WTC11 (cell line): ENCODE data around the gene C1orf56.

Experiments used
- FOXJ3 ChIP-seq: sonication (generic); formaldehyde crosslinking; IDR thresholded peaks from 2 replicates; pipeline ENCODE4 v1.9.0; 2021; ENCODE audit warnings: missing genetic modification reagents, mild to moderate bottlenecking, borderline replicate concordance
- NFE2L1 ChIP-seq: sonication (generic); formaldehyde crosslinking; IDR thresholded peaks from 2 replicates; pipeline ENCODE4 v1.8.1; 2023; ENCODE audit warnings: missing genetic modification reagents
- NR1H2 ChIP-seq: sonication (generic); formaldehyde crosslinking; IDR thresholded peaks from 2 replicates; pipeline ENCODE4 v1.9.0; 2021; ENCODE audit warnings: mild to moderate bottlenecking, moderate library complexity, missing genetic modification reagents
- SP1 ChIP-seq: sonication (generic); formaldehyde crosslinking; conservative IDR thresholded peaks from 2 replicates; pipeline ENCODE4 v1.8.1; 2022; ENCODE audit warnings: missing genetic modification reagents
- TF ChIP-seq, protein P1 (sequence below): fragments of 200-600 bp; IDR thresholded peaks from 2 replicates; pipeline ENCODE4 v1.8.0; 2022; ENCODE audit warnings: antibody characterized with exemption
- TF ChIP-seq, protein P2 (sequence below): sonication (generic); formaldehyde crosslinking; IDR thresholded peaks from 2 replicates; pipeline ENCODE4 v1.8.1; 2022; ENCODE audit warnings: missing genetic modification reagents, borderline replicate concordance
- TF ChIP-seq, protein P3 (sequence below): sonication (generic); formaldehyde crosslinking; IDR thresholded peaks from 2 replicates; pipeline ENCODE4 v1.8.1; 2022; ENCODE audit warnings: low read depth, missing genetic modification reagents, borderline replicate concordance
- TF ChIP-seq, protein P4 (sequence below): sonication (generic); formaldehyde crosslinking; IDR thresholded peaks from 2 replicates; pipeline ENCODE4 v1.8.0; 2022; ENCODE audit warnings: missing genetic modification reagents

DNA sequence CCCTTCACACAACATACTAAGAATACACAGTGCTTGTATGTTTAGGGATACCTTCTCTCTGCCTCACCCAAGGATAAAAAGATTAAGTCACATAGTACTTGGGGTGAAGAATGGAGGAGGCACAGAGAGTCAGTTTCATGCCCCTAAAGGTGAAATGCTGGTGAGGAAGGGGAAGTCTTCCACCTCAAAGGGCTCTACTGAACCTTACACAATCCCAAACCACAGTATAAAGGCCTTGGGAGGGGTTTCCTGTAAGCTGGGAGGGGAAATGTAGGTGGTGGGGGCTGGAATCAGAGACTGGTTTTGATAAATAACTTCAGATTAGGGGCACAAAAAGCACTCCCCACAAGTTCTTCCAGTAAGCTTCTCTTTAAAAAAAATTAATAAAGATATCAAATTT is 44.4 kb upstream of the C1orf56 start:
- TF ChIP-seq, protein P1, sequence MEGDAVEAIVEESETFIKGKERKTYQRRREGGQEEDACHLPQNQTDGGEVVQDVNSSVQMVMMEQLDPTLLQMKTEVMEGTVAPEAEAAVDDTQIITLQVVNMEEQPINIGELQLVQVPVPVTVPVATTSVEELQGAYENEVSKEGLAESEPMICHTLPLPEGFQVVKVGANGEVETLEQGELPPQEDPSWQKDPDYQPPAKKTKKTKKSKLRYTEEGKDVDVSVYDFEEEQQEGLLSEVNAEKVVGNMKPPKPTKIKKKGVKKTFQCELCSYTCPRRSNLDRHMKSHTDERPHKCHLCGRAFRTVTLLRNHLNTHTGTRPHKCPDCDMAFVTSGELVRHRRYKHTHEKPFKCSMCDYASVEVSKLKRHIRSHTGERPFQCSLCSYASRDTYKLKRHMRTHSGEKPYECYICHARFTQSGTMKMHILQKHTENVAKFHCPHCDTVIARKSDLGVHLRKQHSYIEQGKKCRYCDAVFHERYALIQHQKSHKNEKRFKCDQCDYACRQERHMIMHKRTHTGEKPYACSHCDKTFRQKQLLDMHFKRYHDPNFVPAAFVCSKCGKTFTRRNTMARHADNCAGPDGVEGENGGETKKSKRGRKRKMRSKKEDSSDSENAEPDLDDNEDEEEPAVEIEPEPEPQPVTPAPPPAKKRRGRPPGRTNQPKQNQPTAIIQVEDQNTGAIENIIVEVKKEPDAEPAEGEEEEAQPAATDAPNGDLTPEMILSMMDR, result no peak
- no peak for TF ChIP-seq NR1H2 (CRISPR knock-in tag)
- TF ChIP-seq, protein P2, sequence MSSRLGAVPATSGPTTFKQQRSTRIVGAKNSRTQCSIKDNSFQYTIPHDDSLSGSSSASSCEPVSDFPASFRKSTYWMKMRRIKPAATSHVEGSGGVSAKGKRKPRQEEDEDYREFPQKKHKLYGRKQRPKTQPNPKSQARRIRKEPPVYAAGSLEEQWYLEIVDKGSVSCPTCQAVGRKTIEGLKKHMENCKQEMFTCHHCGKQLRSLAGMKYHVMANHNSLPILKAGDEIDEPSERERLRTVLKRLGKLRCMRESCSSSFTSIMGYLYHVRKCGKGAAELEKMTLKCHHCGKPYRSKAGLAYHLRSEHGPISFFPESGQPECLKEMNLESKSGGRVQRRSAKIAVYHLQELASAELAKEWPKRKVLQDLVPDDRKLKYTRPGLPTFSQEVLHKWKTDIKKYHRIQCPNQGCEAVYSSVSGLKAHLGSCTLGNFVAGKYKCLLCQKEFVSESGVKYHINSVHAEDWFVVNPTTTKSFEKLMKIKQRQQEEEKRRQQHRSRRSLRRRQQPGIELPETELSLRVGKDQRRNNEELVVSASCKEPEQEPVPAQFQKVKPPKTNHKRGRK (CRISPR knock-in tag), result no peak
- no peak for TF ChIP-seq SP1
- TF ChIP-seq, protein P3, sequence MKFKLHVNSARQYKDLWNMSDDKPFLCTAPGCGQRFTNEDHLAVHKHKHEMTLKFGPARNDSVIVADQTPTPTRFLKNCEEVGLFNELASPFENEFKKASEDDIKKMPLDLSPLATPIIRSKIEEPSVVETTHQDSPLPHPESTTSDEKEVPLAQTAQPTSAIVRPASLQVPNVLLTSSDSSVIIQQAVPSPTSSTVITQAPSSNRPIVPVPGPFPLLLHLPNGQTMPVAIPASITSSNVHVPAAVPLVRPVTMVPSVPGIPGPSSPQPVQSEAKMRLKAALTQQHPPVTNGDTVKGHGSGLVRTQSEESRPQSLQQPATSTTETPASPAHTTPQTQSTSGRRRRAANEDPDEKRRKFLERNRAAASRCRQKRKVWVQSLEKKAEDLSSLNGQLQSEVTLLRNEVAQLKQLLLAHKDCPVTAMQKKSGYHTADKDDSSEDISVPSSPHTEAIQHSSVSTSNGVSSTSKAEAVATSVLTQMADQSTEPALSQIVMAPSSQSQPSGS, result no peak
- TF ChIP-seq, protein P4, sequence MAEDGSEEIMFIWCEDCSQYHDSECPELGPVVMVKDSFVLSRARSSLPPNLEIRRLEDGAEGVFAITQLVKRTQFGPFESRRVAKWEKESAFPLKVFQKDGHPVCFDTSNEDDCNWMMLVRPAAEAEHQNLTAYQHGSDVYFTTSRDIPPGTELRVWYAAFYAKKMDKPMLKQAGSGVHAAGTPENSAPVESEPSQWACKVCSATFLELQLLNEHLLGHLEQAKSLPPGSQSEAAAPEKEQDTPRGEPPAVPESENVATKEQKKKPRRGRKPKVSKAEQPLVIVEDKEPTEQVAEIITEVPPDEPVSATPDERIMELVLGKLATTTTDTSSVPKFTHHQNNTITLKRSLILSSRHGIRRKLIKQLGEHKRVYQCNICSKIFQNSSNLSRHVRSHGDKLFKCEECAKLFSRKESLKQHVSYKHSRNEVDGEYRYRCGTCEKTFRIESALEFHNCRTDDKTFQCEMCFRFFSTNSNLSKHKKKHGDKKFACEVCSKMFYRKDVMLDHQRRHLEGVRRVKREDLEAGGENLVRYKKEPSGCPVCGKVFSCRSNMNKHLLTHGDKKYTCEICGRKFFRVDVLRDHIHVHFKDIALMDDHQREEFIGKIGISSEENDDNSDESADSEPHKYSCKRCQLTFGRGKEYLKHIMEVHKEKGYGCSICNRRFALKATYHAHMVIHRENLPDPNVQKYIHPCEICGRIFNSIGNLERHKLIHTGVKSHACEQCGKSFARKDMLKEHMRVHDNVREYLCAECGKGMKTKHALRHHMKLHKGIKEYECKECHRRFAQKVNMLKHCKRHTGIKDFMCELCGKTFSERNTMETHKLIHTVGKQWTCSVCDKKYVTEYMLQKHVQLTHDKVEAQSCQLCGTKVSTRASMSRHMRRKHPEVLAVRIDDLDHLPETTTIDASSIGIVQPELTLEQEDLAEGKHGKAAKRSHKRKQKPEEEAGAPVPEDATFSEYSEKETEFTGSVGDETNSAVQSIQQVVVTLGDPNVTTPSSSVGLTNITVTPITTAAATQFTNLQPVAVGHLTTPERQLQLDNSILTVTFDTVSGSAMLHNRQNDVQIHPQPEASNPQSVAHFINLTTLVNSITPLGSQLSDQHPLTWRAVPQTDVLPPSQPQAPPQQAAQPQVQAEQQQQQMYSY (CRISPR knock-in tag), result no peak
- no peak for TF ChIP-seq FOXJ3 (CRISPR knock-in tag)
- TF ChIP-seq NFE2L1 (CRISPR knock-in tag), result no peak
